Activated CD4-positive, CD25-positive, alpha-beta regulatory T cell treated with anti-CD3 and anti-CD28 coated beads, Interleukin-2, amount 50 U/mL, for 72 hours (primary cell): ENCODE measurements around the gene SRSF2.
"Not testable (repeated sequence)": the region's sequence is repeated elsewhere in the genome, so short reads cannot be mapped to it uniquely, and the experiment has no call there.

Experiments
- DNase-seq: peaks from one replicate; pipeline ENCODE4 v3.0.0; 2021

Gene SRSF2

DNA sequence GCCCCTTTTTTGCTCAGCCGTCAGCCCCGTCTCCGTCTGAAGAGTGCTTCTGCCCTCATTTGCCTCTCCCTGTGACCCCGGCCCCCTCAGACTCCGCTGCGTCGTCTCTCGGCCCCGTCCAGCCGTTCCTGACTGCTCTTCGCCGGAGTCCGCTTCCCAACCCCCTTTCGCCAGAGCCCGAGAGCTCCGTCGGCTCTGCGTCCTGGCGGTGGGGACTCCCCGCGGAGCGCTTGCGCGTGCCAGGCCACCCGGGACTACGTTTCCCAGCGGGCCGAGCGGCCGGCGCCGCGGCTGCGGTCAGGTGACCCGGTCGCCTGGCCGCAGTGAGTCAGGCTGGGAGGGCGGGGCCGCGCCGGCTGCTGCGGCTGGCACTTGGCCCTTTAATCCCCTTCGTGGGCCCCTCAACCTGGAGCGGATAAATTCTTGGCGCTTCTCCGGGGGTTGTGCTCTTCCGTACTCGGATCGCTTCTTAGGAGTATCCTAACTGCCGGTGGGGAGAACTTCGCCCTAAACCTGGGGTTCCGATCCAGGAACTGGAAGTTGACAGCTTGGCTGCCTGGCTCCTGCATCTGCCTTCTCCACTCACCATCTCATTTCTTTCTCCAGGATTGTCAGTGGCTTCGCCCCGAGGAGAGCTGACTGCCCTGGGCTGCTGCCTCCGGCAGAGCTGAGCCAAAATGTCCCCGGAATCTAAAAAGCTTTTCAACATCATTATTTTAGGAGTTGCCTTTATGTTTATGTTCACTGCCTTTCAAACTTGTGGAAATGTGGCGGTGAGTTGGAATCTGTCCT, 741 bp upstream of the SRSF2 start, which contains the start of gene MFSD11:
TSS of gene MFSD11 (plus strand) at position 444 of the 792 bp plus-strand sequence. CDS start at position 678, 234 bp downstream.
- peak; percentile 93 for DNase-seq

DNA sequence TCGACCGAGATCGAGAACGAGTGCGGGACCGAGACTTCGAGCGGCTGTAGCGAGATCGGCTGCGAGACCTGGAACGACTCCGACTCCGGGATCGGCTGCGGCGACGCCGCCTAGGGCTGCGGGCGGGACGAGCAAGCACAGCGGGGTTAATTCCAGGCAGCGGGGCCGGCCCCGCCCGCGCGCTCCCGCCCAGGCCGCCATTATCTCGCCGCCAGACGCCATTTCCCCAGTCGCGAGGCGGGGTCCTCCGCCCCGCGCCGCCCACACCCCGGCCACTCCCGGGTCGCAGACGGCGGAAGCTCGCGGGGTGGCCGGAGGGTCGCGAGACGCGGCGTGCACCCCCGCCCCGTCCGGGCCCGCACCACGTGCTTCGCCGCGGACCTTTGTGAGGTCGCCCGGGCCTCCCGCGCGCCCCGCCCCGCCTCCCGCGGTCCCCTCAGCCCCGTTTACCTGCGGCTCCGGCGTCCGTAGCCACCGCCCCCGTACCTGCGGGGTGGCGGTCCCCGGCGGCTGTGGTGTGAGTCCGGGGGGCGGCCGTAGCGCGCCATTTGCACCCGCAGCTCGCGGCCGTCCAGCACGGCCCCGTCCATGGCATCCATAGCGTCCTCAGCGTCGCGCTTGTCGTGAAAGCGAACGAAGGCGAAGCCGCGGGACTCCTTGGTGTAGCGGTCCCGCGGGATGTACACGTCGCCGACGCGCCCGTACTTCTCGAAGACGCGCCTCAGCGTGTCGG, 616 bp downstream of the SRSF2 start:
- peak; percentile 69 for DNase-seq

DNA sequence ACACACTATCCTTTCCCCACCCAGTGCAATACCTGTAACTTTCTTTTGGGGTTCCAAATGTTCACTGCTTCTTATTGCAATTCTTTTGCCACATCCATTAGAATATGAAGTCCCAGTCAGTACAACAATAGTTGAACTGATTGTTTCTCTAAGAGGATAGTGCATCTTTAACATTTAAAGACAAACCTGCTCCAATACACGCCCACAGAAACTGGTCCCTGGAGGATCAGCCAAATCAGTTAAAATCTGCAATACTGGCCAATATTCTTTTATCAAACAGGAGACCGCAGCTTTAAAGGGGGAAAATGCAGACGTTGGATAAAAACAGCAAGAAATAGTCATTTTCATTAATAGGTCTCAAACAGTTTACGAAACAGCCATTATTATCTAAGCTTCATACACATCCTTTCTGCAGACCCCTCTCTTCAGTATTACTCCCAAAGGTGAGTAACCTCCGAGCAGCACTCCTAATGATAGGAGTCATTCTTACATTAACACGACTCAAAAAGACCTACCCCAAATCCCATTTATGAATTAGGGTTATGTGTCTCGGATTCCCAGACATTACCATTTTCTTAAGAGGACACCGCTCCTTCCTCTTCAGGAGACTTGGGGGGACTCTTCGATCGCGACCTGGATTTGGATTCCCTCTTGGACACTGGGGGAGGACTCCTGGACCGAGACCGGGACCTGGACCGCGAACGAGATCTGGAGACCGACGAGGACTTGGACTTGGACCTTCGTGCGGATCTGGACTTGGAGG, 1.4 kb downstream of the SRSF2 start:
- DNase-seq, result no peak

DNA sequence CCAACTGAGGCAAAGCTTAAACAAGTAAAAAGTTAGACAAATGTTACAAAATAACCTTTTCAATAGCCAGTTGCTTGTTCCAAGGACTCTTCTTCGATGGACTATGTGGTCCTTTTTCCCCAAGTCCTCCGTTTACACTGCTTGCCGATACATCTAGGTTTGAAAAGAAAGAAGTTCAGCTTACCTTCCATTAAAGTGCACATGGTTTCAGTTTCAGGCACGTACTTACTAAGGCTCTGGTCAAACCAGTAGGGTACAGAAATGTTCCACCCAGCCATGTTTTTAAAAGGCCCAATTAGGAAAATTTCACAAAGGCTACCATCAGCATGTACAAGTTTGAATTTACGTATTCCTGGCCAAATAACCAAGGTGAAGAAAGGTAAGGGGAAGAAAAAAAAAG, 2.1 kb downstream of the SRSF2 start:
- no peak for DNase-seq

DNA sequence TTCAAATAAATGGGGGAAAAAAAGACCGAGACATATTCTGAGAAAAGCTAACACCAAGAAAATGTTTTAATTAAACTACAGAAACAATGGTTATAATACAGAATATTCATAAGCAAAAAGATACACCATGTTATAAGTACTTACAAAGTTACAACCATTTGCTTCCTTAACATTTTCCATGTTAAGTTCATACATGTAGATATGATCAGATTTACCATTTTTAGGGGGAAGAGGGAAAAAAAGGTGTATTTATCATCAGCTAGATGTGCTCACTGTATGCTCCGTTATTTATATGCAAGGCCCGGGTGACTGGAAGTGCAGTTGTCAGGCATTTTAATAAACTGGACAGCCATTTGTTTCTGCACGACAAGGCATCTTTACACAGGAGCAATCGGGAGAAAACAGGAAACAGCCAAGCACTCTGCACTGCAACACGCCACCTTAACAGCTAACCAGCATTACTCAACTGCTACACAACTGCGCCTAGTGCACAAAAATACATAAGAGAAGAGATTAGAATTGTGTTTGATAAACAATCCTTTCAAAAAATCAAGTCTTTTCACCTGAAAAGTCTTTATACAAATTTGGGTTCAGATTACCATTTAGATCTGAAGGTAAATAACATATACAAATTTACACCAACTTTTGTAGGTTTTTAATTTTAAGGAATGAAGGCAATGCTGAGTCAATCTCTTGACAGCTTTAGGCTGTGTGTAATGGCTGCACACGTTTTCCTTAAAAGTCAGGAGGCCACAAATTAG, 2.9 kb downstream of the SRSF2 start:
- no peak for DNase-seq

DNA sequence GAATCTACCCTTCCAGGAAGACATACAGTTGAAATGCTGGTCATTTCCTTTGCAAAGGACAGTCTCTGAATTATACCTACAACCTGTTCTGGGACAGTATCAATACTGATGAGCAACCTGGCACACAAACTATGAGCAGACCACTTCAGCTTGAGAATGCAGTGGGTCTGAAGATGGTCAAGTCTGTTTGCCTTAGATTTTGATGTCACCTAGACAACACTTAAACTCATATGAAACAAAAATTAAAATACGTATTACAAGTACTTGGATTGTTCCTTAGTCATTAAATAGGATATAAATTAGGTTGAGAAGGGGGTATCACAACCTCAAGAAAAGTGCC, 3.5 kb downstream of the SRSF2 start:
- DNase-seq, result no peak

DNA sequence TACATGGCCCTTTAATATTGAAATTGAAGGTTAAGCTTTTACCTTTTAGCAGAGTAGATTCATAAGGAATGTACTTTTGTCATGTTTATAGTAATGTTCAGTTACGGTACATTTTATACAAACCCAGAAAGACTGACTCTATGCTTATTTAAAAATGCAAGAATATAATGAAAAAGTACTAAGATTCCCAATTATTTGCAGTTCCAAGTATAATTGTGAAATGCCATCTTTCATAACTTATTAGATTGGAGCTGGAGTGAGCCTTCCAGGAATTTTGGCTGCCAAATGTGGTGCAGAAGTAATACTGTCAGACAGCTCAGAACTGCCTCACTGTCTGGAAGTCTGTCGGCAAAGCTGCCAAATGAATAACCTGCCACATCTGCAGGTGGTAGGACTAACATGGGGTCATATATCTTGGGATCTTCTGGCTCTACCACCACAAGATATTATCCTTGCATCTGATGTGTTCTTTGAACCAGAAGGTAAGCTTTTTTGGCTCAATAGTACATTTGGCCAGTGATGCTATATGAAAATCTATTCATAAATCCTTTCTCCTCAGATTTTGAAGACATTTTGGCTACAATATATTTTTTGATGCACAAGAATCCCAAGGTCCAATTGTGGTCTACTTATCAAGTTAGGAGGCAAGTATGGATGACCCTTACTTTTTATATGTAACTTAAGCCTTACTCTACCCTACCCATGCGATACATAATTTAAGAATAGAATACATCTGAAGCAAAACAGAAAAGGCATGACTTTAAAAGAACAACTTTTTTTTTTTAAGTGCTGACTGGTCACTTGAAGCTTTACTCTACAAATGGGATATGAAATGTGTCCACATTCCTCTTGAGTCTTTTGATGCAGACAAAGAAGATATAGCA, 4.2 kb downstream of the SRSF2 start:
- DNase-seq, result no peak

DNA sequence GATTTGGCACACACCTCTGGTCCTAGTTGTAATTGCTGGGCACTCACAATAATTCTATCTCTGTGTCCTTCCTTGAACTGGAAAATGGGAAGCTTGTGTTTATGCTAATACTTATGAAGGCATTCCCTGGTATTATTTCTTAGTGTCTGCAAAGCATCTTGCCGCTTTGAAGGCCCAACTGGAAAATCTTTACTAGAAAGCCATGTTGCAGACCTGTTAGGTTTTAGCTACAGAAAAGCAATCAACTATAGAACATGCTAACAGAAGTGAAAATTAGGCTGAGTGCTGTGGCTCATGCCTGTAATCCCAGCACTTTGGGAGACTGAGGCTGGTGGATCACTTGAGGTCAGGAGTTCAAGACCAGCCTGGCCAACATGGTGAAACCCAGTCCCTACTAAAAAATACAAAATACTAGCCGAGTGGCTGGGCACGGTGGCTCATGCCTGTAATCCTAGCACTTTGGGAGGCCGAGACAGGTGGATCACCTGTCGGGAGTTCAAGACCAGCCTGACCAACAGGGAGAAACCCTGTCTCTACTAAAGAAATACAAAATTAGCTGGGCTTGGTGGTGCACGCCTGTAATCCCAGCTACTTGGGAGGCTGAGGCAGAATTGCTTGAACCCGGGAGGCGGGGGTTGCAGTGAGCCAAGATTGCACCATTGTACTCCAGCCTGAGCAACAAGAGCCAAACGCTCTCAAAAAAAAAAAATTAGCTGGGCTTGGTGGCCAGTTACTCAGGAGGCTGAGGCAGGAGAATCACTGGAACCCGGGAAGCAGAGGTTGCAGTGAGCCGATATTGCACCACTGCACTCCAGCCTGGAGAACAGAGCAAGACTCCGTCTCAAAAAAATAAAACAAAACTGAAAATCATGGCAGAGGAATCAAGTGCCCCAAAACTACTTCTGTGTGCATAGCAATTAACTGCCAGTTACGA, 5.1 kb downstream of the SRSF2 start:
- not testable (repeated sequence) for DNase-seq

DNA sequence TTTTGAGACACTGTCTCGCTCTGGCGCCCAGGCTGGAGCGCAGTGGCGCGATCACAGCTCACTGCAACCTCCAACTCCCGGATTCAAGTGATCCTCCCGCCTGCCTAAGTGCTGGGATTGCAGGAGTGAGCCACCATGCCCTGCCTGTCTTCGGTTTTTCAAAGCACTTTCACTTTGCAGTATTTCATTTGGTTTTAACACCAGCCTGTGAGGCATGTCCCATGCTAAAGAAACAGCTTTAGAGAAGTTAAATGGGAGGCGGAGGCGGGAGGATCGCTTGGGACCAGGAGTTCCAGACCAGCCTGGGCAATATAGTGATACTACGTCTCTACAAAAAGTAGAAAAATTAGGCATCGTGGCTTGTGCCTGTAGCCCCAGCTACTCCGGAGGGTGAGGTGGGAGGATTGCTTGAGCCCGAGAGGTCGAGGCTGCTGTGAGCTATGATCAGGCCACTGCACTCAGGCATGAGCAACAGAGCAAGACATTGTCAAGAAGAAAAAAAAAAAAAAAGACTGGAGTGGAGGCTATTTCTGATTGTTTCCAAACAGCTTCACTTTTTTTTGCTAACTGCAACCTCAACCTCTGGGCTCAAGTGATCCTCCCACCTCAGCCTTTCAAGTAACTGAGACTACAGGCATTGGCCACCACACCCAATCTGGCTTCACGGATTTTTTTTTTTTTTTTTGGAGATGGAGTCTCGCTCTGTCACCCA, 9.2 kb downstream of the SRSF2 start:
- no peak for DNase-seq

DNA sequence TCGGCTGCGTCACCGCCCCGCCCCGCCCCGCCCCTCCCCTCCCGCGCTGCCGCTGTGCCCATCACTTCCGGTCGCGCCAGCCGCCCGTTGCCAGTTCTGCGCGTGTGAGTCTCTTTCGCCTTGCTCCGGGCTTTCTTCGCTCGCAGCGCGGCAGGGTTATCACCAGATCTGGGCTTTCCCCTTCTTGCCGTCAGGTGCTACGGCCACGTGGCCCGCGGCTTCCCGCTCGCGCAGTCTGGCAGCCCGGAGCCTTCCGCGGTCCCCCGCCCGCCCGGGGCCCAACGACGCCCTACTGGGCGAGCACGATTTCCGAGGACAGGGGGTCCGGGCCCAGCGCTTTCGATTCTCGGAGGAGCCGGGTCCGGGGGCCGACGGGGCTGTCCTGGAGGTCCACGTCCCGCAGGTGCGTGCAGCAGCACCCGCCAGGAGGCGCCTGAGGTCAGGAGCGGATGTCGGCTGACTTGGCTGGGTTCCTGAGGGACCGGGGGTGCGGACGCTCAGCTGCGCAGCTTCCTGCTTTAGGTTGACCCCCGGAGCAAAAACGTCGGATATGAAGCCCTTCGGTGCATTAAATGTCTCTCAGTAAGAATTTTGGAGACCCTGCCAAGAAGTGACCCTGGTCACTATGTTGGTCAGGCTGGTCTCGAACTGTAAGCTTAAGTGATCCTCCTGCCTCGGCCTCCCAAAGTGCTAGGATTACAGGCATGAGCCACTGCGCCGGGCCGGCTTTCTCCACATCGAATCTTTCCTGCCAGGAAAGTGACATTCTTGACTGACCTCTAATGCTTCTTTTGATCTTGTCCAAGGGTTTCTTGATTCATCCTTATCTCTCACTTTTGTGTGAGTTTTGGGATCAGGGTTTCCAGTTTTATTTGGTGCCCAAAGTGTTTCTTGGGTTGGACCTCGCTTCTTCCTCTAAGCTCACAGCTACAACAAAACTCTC, 10.1 kb downstream of the SRSF2 start, which contains the start of gene METTL23:
TSS of gene METTL23 (plus strand) at position 64 of the 943 bp plus-strand sequence. CDS start 2,872 bp downstream, outside the sequence.
- DNase-seq, result peak; percentile 89

DNA sequence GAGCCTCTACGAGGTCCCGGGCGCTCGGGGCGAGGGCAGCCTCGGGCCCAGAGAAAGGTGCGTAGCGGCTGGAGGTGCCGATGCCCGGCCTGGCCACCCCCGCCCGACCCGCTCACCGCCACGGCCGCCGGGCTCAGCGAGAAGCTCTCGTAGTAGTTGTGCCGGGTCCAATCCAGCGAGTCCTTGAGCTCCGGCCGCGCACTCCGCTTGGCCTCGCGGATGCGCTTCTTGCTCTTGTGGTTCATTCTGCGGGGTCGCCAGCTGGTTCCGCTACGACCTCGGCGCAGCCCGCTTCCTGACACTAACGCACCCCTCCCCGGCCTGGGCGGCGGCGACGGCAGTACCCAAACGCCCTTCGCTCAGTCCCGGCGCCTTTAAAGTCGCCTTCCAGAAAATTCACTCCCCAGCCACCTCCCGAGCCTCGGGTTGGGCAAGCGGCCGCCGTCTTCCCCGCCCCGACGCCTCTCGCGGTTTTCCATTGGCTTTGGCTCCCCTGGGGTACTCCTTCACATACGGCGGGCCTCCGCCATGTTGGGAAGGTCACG, 10.8 kb downstream of the SRSF2 start, which contains the start of gene JMJD6:
TSS of gene JMJD6 (minus strand) at position 376 of the 545 bp plus-strand sequence. CDS start at position 245, 131 bp downstream.
- no peak for DNase-seq

DNA sequence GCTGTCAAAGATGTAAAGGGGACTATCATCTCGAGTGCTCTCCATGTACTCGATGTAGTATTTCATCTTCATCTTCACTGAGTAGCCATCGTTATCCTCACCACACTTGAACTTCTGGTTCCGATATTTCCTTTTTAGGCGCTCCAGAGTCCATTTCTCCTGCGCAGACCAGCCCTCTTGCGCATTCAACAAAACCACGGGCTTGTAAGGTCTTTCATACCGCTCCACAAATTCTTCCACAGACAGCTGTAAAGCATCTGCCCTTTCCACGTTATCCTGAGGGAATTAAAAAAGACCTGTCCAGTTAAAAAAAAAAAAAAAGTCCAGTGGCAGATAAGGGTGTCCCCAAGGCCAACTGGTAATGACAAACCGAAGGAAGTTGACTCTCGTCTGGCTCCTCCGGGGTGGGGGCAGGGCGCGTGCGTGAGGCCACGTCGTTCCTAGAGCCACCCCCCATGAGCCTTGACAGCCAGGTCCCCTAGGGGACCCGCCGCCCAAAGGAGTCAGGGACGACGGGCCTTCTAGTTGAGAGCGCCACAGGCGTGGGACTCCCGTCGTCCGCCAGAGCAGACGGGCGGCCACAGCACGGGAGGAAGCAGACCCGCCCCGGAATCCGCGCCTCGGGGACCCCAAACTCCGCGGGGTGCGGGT, 11.4 kb downstream of the SRSF2 start:
- DNase-seq, result peak; percentile 73

DNA sequence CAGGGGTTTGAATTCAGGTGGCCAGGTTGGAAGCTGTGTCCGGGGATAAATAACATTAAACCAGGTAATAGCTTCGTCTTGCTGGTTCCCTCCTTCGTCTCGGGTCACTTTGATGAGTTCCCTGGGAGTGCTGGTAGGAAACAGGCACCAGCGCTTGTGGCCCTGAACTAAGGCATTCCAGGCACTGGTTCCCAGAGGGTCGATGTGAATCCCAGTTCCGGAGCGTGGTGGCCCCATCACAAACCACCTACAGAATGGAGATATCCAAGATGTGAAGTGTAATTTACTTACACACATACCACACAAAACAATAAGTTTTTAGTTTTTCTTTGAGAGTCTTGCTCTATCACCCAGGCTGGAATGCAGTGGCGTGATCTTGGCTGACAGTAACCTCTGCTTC, 13.3 kb downstream of the SRSF2 start:
- DNase-seq, result no peak

DNA sequence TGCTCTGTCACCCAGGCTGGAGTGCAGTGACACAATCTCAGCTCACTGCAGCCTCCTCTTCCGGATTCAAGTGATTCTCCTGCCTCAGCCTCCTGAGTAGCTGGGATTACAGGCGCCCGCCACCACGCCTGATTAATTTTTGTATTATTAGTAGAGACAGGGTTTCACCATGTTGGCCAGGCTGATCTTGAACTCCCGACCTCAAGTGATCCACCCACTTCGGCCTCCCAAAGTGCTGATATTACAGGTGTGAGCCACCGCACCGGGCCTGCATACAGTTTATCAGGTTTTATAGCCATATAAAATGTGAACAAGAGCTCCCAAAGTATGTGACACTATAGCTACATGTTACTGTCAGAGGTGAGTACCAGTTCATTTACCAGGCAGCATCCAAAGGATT, 14.2 kb downstream of the SRSF2 start:
- not testable (repeated sequence) for DNase-seq

DNA sequence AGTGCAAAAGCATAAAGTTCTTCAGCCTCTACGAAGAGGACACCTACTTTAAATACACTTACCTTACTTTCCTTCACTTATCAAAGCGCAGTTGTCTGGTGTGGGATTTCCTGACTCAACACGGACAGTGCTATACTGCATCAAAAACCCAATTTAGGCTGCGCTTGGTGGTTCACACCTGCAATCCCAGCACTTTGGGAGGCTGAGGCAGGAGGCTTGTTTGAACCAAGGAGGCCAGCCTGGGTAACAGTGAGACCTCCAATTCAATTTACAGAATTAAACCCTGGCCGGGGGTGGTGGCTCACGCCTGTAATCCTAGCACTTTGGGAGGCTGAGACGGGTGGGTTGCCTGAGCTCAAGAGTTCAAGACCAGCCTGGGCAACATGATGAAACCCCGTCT, 14.9 kb downstream of the SRSF2 start:
- DNase-seq, result no peak

DNA sequence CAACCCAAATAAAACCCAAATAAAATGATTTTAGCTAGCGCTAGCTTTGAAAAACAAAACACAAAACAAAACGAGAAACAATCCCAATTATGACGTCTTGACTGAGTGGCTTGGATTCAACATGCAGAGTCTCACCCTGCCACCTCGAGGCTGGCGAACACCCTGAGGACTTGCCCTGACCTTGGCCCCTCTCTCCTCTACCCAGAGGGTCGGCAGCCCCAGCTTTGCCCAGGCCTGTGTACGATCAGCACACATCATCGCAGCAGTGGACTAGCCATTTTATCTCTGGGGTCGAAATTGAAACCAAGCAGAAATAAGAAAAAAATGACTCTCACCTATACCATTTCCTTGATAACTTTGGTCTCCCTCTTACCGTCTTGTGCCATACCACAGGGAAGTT, 15.7 kb downstream of the SRSF2 start:
- no peak for DNase-seq

DNA sequence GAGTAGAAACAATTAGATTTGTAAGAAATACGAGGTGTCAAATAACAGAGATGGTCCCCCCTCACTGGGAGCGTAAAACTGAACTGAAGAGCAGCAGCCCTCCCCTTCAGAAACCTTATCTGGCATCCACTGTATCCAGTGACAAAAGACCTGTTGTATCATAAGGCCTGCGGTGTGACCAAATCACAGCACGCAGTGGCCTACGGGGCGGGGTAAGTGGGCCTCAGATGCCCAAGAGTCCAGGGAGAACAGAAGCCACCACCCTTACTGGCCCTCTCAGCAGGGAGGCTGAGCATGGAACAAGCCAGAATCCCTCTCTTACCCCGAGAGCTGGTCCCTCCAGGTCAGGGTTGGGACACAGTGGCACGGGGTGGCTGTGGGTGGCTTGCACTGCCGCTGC, 16.2 kb downstream of the SRSF2 start:
- DNase-seq, result no peak

DNA sequence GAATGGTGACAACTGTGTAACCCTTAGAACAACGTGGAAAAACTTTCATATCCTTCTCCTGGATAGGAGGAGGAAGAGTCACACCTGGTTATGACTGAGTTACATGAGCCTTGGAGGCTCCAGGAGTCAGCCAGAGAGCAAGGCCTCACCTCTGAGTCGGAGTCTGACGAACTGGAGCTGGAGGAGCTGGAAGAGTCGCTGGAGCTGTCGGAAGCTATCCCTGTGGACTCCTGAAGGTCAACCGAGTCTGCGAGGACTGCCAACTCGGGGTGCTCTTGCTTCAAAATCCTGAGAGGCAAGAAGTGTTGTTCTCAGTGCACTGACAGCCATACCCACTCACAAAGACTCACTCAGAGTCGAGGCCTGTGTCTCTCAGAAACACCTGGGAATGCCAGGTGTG, 16.9 kb downstream of the SRSF2 start:
- no peak for DNase-seq
